Measurements from ENCODE around the gene SLC22A2. TPM values are rescaled to one million over a fixed set of nuclear protein-coding genes. Genes with fewer than 3 reads are reported as not detected.

The SLC22A2 gene
- total RNA-seq, 2 donors from 2014 or later, result not detected

DNA sequence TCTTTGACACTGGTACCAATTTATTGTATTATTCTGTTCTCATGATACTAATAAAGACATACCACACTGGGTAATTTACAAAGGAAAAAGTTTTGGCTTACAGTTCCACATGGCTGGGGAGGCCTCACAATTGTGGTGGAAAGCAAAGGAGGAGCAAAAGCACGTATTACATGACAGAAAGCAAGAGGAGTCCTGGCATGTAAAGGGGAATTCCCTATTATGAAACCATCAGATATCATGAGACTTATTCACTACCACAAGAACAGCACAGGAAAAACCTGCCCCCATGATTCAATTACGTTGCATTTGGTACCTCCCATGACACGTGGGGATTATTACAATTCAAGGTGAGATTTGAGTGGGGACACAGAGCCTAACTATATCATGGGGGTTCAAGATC is 43.4 kb downstream of the SLC22A2 start:
- Histone ChIP-seq H3K4me3 (no peak overlapping the region), H3K9me3 (no peaks in the 10 kb centered on the region), H3K4me1 (replicated peaks) (no peaks in the 10 kb centered on the region), H3K27me3 (replicated peaks; ENCODE audit: insufficient read depth) (no peaks in the 10 kb centered on the region), H3K27ac (no peak overlapping the region), H3K36me3 (no peaks in the 10 kb centered on the region)
- TF ChIP-seq, protein P1, sequence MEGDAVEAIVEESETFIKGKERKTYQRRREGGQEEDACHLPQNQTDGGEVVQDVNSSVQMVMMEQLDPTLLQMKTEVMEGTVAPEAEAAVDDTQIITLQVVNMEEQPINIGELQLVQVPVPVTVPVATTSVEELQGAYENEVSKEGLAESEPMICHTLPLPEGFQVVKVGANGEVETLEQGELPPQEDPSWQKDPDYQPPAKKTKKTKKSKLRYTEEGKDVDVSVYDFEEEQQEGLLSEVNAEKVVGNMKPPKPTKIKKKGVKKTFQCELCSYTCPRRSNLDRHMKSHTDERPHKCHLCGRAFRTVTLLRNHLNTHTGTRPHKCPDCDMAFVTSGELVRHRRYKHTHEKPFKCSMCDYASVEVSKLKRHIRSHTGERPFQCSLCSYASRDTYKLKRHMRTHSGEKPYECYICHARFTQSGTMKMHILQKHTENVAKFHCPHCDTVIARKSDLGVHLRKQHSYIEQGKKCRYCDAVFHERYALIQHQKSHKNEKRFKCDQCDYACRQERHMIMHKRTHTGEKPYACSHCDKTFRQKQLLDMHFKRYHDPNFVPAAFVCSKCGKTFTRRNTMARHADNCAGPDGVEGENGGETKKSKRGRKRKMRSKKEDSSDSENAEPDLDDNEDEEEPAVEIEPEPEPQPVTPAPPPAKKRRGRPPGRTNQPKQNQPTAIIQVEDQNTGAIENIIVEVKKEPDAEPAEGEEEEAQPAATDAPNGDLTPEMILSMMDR (IDR thresholded peaks at IDR 0.05), result no peak
- TF ChIP-seq POLR2A (IDR thresholded peaks at IDR 0.05) (no peak), POLR2AphosphoS5 (IDR thresholded peaks at IDR 0.05) (no peak)
- intact Hi-C loops (cut with DNase I), result no loop called here
- 29% methylated on average over 3 of the region's 3 CpGs for WGBS
- no peak for DNase-seq (ENCODE audit: low spot score)

DNA sequence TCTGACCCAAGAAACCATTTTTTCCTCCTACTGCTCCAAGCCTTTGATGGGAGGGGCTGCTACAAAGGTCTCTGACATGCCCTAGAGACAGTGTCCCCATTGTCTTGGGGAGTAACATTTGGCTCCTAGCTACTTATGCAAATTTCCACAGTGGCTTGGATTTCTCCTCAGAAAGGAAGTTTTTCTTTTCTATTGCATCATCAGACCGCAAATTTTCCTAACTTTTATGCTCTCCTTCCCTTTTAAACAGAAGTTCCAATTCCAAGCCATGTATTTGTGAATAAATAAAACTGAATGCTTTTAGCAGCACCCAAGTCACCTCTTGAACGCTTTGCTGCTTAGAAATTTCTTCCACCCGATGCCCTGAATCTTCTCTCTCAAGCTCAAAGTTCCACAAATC is 51.0 kb downstream of the SLC22A2 start:
- no peaks in the 10 kb centered on the region for H3K4me1 ChIP-seq (replicated peaks)
- no peak overlapping the region for H3K27ac ChIP-seq
- no peak overlapping the region for H3K4me3 ChIP-seq
- intact Hi-C loops (cut with DNase I), result no loop called here
- H3K36me3 ChIP-seq, result no peaks in the 10 kb centered on the region
- WGBS, result 88% methylated on average over 3 of the region's 3 CpGs
- H3K27me3 ChIP-seq (replicated peaks; ENCODE audit: insufficient read depth), result no peaks in the 10 kb centered on the region
- no peak for TF ChIP-seq POLR2AphosphoS5 (IDR thresholded peaks at IDR 0.05)
- TF ChIP-seq POLR2A (IDR thresholded peaks at IDR 0.05), result no peak
- TF ChIP-seq, protein P1 (IDR thresholded peaks at IDR 0.05), result no peak
- no peaks in the 10 kb centered on the region for H3K9me3 ChIP-seq
- DNase-seq (ENCODE audit: low spot score), result no peak

DNA sequence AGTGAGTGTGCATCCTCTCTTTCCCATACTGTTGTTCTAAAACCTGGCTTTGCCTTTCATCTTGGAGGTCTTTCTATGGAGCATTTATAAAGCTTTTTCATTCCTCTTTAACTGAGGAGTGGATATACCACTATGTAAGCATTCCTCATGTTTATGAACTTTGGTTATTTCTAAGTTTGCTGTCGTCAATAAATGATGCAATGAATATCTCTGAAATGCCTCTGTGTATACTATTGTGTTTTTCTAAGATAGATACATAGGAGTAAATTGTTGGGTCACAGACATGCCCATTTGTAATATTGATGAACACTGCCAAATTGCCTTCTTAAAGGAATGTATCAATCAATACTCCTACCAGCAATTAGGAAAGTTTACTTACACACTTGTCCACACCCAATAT is 53.9 kb downstream of the SLC22A2 start:
- no peak for DNase-seq (ENCODE audit: low spot score)
- Histone ChIP-seq H3K9me3 (no peaks in the 10 kb centered on the region), H3K27me3 (replicated peaks; ENCODE audit: insufficient read depth) (no peaks in the 10 kb centered on the region), H3K4me3 (no peak overlapping the region), H3K4me1 (replicated peaks) (no peaks in the 10 kb centered on the region), H3K36me3 (no peaks in the 10 kb centered on the region), H3K27ac (no peak overlapping the region)
- intact Hi-C loops (cut with DNase I), result no loop called here
- TF ChIP-seq POLR2AphosphoS5 (IDR thresholded peaks at IDR 0.05) (no peak), POLR2A (IDR thresholded peaks at IDR 0.05) (no peak)
- TF ChIP-seq, protein P1 (IDR thresholded peaks at IDR 0.05), result no peak
- 79% methylated on average over 1 of the region's 1 CpG for WGBS

DNA sequence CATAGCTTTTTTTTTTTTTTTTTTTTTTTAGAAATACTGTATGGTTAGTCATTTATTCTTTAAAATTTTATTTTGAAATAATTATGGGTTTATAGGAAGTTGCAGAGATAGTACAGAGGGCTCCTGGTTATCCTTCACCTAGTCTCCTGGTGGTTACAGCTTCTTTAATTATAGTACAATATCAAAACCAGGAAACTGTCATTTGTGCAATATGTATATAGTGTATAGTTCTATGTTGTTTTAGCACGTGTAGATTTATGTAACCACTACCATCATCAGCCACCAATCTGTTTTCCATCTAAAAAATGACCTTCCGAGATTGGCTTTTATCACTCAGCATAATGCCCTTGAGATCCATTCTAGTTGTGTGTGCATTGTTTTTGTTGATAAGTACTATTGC is 54.7 kb downstream of the SLC22A2 start:
- intact Hi-C loops (cut with DNase I), result no loop called here

DNA sequence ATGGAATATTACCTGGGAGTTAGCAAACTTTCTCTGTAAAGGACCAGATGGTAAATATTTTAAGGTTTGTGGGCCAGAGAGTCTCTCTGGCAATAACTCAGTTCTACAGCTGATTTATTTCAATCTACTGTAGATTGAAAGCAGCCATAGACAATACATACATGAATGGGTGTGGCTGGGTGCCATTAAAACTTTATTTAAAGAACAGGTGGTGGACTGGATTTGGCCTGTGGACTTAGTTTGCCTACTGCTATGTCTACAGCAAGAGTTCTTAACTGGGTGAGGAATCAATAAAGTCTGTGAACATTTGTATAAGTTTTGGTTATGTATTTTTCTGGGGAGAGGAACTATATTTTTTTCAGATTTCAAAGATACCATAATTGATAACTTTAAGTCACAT is 55.1 kb downstream of the SLC22A2 start:
- intact Hi-C loops (cut with DNase I), result no loop called here
- no peak for TF ChIP-seq POLR2AphosphoS5 (IDR thresholded peaks at IDR 0.05)
- TF ChIP-seq, protein P1 (IDR thresholded peaks at IDR 0.05), result no peak
- no peak for TF ChIP-seq POLR2A (IDR thresholded peaks at IDR 0.05)
- Histone ChIP-seq H3K4me3 (no peak overlapping the region), H3K27me3 (replicated peaks; ENCODE audit: insufficient read depth) (no peaks in the 10 kb centered on the region), H3K36me3 (no peaks in the 10 kb centered on the region), H3K4me1 (replicated peaks) (no peaks in the 10 kb centered on the region), H3K9me3 (no peaks in the 10 kb centered on the region), H3K27ac (no peak overlapping the region)
- no peak for DNase-seq (ENCODE audit: low spot score)

More for the DNA sequence above, 54.7 kb downstream of the SLC22A2 start:
- WGBS, result 90% methylated on average over 2 of the region's 2 CpGs
- Histone ChIP-seq H3K27ac (no peak overlapping the region), H3K36me3 (no peaks in the 10 kb centered on the region), H3K9me3 (no peaks in the 10 kb centered on the region), H3K4me3 (no peak overlapping the region), H3K27me3 (replicated peaks; ENCODE audit: insufficient read depth) (no peaks in the 10 kb centered on the region), H3K4me1 (replicated peaks) (no peaks in the 10 kb centered on the region)
- DNase-seq (ENCODE audit: low spot score), result no peak
- TF ChIP-seq POLR2A (IDR thresholded peaks at IDR 0.05), result no peak
- TF ChIP-seq, protein P1 (IDR thresholded peaks at IDR 0.05), result no peak
- TF ChIP-seq POLR2AphosphoS5 (IDR thresholded peaks at IDR 0.05), result no peak
